HG02981 (cell line): ENCODE results near the gene PDX1.

Experiments
- ATAC-seq: cut with Tn5 transposase; IDR thresholded peaks from one replicate; pipeline ENCODE4 v1.9.1; 2021; ENCODE audit warnings: mild to moderate bottlenecking, moderate library complexity; ENCODE audit not compliant: unreplicated experiment

Gene PDX1

DNA sequence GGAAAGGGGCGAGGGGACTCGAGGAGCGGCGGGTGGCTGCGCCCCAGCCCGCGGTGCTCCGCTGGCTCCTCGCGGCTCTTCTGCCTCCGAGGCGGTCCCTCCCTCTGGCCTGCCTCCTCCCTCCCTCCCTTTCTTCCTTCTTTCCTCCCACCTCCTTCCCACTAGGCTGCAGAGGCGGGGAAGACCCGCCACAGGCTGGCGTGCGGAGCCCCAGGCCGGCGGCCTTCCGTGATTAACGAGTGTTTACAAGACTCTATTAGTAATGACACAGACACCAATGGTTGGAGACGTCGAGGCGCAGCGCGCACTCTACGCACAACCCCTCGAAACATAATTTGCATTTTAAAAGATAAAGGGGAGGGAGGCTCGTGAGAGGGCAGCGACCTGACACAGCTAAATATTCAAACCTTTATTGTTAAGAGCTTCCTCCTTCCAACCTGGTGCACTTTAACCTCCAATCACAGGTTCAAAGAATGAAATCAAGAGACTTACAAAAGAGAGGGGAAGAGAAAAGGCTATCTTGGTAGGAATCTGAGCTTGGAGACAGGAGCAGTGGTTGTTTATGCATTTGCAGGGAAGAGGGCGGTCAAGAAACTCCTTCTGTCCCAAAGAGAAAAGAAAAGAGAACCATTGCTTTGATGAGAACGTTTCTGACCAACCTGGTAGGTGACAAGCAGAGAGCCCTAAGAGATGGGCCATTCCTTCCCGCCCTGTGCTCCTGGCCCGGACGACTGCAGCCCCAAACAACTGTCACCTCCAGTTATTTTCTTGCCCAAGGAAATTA is 49.5 kb downstream of the PDX1 start, which contains the start of gene CDX2:
TSS of gene CDX2 (minus strand) at position 234 of the 784 bp plus-strand sequence. CDS start 309 bp downstream, outside the sequence.
- ATAC-seq = no peak

DNA sequence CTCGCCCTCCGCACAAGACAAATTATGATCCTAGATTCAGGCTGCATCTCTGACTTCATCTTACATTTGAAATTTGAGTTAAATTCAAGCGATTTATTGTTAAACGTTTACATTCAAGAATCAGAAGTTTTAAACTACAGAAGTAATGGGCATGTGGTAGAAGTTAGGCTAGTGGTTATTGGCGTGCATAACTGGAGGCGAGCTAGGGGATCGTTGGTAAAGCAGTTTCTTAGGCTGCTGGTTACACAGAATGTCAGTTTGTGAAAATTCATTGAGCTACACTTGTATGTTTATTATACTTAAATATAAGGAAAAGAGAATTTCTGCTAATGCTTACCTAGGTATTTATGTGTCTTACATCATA is 50.0 kb downstream of the PDX1 start:
- no peak for ATAC-seq

DNA sequence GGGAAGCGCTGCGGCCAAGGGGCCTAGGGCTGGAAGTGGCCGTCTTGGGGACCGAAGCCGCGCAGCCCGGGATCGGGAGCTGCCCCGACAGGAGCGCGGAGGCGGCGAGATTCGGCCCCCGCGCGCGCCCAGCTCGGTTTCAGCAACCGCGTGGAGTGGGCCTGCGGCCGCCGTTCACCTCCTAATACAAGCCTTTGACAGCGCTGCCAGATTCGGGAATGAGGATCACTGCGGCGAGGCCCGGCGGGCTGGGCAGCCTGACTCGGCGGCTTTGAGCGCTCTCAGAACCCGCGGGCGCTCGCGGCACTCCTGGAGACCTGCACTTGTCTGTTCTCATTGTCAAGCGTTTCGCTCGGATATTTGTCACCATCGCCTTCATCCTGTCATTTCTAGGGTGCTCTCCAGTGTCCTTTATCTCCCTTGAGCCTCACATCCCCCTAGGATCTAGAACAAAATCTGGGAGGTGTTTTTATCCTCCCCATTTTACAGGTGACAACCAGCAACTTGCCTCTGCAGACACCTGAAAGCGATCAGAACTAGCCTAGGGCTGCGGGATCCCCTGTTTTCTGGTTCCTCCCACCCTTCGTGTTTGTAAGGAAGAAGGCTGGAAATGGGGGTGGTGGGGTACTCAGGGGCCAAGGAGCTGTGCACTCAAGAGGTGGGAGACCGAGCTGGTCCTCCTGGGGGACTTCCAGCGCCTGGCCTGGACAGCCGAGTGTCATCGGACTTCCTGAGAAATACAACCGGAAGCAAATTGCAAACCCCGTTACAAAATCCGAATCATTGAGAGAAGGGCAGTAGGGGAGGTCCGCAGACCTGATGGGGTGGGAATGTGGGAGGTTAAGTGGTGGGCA is 50.8 kb downstream of the PDX1 start:
- no peak for ATAC-seq

DNA sequence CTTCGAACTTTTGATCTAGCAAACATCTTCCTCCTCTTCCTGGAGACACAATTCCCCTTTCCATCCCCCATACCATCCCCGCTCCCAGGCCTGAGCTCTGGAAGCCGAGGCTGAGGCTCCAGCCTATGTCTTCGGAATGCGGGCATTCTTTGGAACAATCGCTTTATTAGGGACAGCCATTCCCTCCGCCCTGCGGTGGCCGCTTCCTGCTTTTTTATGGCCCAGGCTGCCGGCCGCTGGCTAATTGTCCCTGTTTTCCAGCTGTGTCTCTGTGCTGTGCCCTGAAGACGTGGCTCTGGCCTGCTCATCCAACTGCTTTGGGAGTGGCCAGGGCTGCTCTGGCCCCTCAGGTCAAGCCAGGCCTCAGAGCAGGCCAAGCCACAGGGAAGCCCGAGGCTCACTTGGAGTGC is 51.4 kb downstream of the PDX1 start:
- ATAC-seq = no peak

DNA sequence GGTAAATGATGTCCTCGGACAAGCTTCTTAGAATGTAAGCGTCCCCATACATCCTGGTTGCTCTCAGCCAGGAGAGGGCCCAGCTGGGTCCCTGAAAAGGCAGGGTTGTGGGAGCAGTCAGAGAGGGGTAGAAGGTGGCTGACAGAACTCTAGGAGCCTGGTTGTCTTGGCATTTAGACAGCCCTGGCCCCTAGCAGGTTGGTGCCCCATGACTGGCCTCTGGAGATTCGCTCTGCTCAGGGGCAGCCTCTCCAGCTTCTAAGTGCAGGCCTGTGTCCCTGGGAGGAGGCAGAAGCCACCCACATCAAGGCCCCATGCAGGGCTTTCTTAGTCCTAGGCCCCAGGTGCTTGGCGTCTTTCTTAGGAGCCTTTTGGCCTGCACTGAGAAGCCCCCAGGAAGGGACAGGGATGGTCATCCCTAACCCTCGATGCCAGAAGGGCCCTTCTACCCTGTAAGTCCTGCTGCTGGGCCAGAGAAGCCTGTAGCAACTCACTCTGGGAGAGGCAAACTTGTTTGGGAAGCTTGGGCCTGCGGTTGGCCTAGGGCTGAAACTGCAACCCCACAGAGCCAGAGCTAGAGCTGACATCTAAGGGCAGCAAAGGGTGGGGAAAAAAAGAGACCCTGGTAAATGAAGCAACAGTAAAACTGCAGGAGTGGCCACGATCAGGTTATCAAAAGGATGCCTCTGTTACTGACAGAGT is 52.1 kb downstream of the PDX1 start:
- ATAC-seq = no peak

DNA sequence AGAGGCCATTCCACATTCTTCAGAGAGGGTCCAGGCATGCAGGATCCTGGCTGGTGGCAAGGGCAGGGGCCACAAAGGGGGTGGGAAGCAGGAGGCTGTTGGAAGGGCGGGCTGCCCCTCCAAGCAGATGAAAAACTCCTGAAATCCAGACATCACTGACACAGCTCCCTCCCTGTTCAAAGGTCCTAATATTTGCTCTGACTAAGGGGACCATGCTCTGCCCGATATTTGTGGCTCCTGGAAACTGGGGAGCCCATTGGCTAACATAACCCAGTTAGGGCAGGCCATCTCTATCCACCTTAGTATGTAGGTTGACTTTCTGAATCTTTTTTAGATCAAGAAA is 52.6 kb downstream of the PDX1 start:
- ATAC-seq = no peak

DNA sequence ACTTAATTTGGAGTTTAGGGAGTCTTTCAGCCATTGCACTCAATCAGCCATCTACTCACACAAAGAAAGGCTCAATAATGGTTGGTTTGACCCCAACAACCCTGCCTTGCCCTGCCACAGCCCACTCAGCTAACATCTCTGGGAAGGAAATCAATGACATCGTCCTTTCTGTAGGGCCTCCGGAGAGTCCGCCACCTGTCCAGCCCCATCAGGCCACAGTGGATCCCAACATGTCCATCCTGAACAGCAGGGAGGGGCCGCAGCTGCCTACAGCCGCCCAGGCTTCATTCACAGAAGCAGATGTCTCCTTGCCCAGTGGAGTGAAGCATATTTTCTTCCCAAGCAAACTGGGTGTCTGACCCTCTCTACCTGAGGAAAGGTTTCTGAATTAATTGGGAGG is 53.5 kb downstream of the PDX1 start:
- no peak for ATAC-seq

DNA sequence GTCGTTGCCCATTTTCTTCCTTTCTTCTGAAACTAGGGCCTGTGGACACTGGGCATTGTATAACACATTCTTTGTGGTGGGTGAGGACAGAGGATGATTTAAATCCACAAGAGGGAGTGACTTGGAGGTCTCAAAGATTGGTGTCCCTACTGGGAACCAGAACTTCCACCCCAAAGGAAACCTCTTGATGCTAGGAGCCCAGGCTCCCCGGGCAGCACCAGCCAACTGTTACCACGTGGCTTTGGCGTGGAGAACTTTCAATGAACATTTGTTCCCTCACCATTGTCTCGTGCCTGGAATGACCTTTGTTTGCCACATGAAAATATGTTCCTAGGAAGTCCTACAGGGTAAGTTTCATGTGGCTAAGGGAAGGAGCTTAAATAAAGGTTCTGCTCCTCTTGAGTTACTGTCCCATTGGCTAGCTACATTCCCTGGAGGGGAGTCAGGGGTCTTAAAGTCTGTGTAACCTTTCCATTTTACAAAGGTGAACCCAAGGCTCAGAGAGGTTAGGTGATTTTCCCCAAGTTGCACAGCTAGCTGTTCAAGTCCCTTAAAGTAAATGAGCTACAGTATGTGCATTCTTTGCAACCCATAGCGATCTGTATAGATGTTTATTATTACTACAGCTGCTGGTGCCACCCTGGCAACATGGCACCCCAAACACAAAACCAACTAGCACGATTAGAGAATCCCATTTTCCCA is 54.3 kb downstream of the PDX1 start:
- ATAC-seq = no peak
